ENCODE measurements around the gene ZSWIM7. TPM values are rescaled to one million over a fixed set of nuclear protein-coding genes. Genes with fewer than 3 reads are reported as not detected.

ZSWIM7 gene
- total RNA-seq, 1 experiment from 2014 or later: 28.7 TPM

GRCh38 chr17:15957608-15958307 lies 41.7 kb downstream of the ZSWIM7 start:
- Histone ChIP-seq H3K9me3 (ENCODE audit: low read depth, low read length, poor library complexity, severe bottlenecking) (no peaks in the 10 kb centered on the region), H3K4me3 (ENCODE audit: low read depth, low read length, poor library complexity, severe bottlenecking) (no peak overlapping the region), H3K36me3 (ENCODE audit: insufficient read depth, low read length, poor library complexity, severe bottlenecking) (no peaks in the 10 kb centered on the region), H3K27me3 (replicated peaks; ENCODE audit: insufficient read depth, low read depth, low read length, poor library complexity) (no peaks in the 10 kb centered on the region), H3K4me1 (ENCODE audit: insufficient read depth, low read length, poor library complexity, severe bottlenecking) (peaks cover 16% of the 10 kb centered on the region), H3K27ac (ENCODE audit: low read depth, low read length, poor library complexity, severe bottlenecking) (no peak overlapping the region)
- no TSS peak for BruUV-seq (replicated peaks)
- POLR2A ChIA-PET (ENCODE audit: low non-redundant PET): interaction anchor here (0.5 kb wide), 1 partner anchor 9 kb away, joined by 4 read pairs; no protein-coding TSS in a partner anchor
- no peak for TF ChIP-seq EZH2 (IDR thresholded peaks at IDR 0.05; ENCODE audit: borderline replicate concordance, low read depth, low read length, poor library complexity, severe bottlenecking)
- no peak for TF ChIP-seq CTCF (conservative IDR thresholded peaks at IDR 0.05; ENCODE audit: low read depth, low read length)
- intact Hi-C loops (cut with micrococcal nuclease; ENCODE audit: unreplicated experiment): no loop called here
- CTCF ChIA-PET: interaction anchor here (0.7 kb wide), 2 partner anchors 9 to 430 kb away, joined by 5 to 6 read pairs; no protein-coding TSS in a partner anchor
- no peak for DNase-seq (ENCODE audit: low spot score)

DNA sequence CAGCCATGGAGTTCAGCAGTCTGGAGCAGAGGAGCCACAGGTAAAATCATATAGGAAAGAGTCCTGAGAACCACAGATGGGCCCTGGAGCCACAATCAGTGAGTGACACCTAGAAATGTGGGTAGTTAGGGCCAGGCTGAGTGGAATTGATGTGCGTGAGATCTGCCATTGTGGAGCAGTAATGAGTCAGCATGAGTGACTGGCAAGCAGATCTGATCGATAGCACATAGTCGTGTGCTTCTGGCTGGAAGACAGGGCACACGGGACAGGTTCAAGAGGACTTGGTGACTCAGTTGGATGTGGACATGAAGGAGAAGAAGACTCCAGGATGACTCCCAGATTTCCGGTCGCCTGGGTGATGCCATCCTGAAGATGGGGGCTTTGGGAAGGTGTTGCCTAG lies 42.3 kb downstream of the ZSWIM7 start:
- H3K27me3 ChIP-seq (replicated peaks; ENCODE audit: insufficient read depth, low read depth, low read length, poor library complexity): no peaks in the 10 kb centered on the region
- CTCF ChIA-PET: interaction anchor here (0.7 kb wide), 2 partner anchors 9 to 430 kb away, joined by 5 to 6 read pairs; no protein-coding TSS in a partner anchor
- no TSS peak for BruUV-seq (replicated peaks)
- H3K27ac ChIP-seq (ENCODE audit: low read depth, low read length, poor library complexity, severe bottlenecking): no peak overlapping the region
- no peaks in the 10 kb centered on the region for H3K36me3 ChIP-seq (ENCODE audit: insufficient read depth, low read length, poor library complexity, severe bottlenecking)
- DNase-seq (ENCODE audit: low spot score): no peak
- TF ChIP-seq EZH2 (IDR thresholded peaks at IDR 0.05; ENCODE audit: borderline replicate concordance, low read depth, low read length, poor library complexity, severe bottlenecking): no peak
- TF ChIP-seq CTCF (conservative IDR thresholded peaks at IDR 0.05; ENCODE audit: low read depth, low read length): no peak
- intact Hi-C loops (cut with micrococcal nuclease; ENCODE audit: unreplicated experiment): no loop called here
- H3K4me3 ChIP-seq (ENCODE audit: low read depth, low read length, poor library complexity, severe bottlenecking): no peak overlapping the region
- H3K9me3 ChIP-seq (ENCODE audit: low read depth, low read length, poor library complexity, severe bottlenecking): no peaks in the 10 kb centered on the region
- H3K4me1 ChIP-seq (ENCODE audit: insufficient read depth, low read length, poor library complexity, severe bottlenecking): peaks cover 16% of the 10 kb centered on the region
- POLR2A ChIA-PET (ENCODE audit: low non-redundant PET): no interaction called here

GRCh38 chr17:15955793-15956541 lies 43.5 kb downstream of the ZSWIM7 start:
- Histone ChIP-seq H3K27me3 (replicated peaks; ENCODE audit: insufficient read depth, low read depth, low read length, poor library complexity) (no peaks in the 10 kb centered on the region), H3K9me3 (ENCODE audit: low read depth, low read length, poor library complexity, severe bottlenecking) (no peaks in the 10 kb centered on the region), H3K4me1 (ENCODE audit: insufficient read depth, low read length, poor library complexity, severe bottlenecking) (peaks cover 16% of the 10 kb centered on the region), H3K27ac (ENCODE audit: low read depth, low read length, poor library complexity, severe bottlenecking) (no peak overlapping the region), H3K4me3 (ENCODE audit: low read depth, low read length, poor library complexity, severe bottlenecking) (no peak overlapping the region), H3K36me3 (ENCODE audit: insufficient read depth, low read length, poor library complexity, severe bottlenecking) (no peaks in the 10 kb centered on the region)
- TF ChIP-seq CTCF (conservative IDR thresholded peaks at IDR 0.05; ENCODE audit: low read depth, low read length) (no peak), EZH2 (IDR thresholded peaks at IDR 0.05; ENCODE audit: borderline replicate concordance, low read depth, low read length, poor library complexity, severe bottlenecking) (no peak)
- BruUV-seq (replicated peaks): no TSS peak
- DNase-seq (ENCODE audit: low spot score): no peak
- CTCF ChIA-PET: no interaction called here
- intact Hi-C loops (cut with micrococcal nuclease; ENCODE audit: unreplicated experiment): no loop called here
- POLR2A ChIA-PET (ENCODE audit: low non-redundant PET): no interaction called here

Measured in A673 (cell line).